Gastrocnemius medialis (tissue), 4 donors: Measurements from ENCODE around the gene GABRD.

Experiments used
- POLR2A ChIP-seq, 2 donors: fragments of 450-650 bp; IDR thresholded peaks; one replicate each; pipeline ENCODE4 v1.6.1; 2017; ENCODE audit warnings: antibody characterized with exemption in 2 of 2, mild to moderate bottlenecking in 2 of 2, moderate library complexity in 2 of 2
- TF ChIP-seq, protein P1 (sequence below), 5 experiments: fragments of 450-650 bp in 3 of 5; fragments of 200-600 bp in 2 of 5; sonication (generic) in 2 of 5; IDR thresholded peaks in 4 of 5; conservative IDR thresholded peaks in 1 of 5; 1 replicate in 4 of 5; 2 replicates in 1 of 5; pipeline ENCODE4 v1.5.1; 2016 to 2019; ENCODE audit warnings: antibody characterized with exemption in 5 of 5, mild to moderate bottlenecking in 3 of 5, moderate library complexity in 3 of 5

GRCh38 chr1:2072109-2072806 lies 53.1 kb downstream of the GABRD start:
- TF ChIP-seq, protein P1, sequence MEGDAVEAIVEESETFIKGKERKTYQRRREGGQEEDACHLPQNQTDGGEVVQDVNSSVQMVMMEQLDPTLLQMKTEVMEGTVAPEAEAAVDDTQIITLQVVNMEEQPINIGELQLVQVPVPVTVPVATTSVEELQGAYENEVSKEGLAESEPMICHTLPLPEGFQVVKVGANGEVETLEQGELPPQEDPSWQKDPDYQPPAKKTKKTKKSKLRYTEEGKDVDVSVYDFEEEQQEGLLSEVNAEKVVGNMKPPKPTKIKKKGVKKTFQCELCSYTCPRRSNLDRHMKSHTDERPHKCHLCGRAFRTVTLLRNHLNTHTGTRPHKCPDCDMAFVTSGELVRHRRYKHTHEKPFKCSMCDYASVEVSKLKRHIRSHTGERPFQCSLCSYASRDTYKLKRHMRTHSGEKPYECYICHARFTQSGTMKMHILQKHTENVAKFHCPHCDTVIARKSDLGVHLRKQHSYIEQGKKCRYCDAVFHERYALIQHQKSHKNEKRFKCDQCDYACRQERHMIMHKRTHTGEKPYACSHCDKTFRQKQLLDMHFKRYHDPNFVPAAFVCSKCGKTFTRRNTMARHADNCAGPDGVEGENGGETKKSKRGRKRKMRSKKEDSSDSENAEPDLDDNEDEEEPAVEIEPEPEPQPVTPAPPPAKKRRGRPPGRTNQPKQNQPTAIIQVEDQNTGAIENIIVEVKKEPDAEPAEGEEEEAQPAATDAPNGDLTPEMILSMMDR (IDR thresholded peaks at IDR 0.05 in 4 of 5, conservative IDR thresholded peaks at IDR 0.05 in 1 of 5): no peak
- no peak for TF ChIP-seq POLR2A (IDR thresholded peaks at IDR 0.05)
